Stimulated activated CD4-positive, alpha-beta T cell treated with anti-CD3 and anti-CD28 coated beads, Interleukin-12 subunit alpha, Interleukin-12 subunit beta, amount 100 ng/mL, for 48 hours (primary cell): ENCODE results near the gene MYLK2.

Experiments
- DNase-seq, 3 donors: peaks; one replicate each; pipeline ENCODE4 v3.0.0-alpha.2; 2020; ENCODE audit warnings: low read depth in 2 of 3, low spot score in 1 of 3

The MYLK2 gene

GRCh38 chr20:31870726-31871617, 51.8 kb downstream of the MYLK2 start:
- DNase-seq: no peak

GRCh38 chr20:31871618-31871954, 52.4 kb downstream of the MYLK2 start:
- no peak for DNase-seq

- no peak for DNase-seq
These were observed 53.2 kb downstream of the MYLK2 start for GRCh38 chr20:31872406-31872805.

GRCh38 chr20:31875671-31876070, 56.5 kb downstream of the MYLK2 start:
- DNase-seq: no peak

- DNase-seq: no peak
These were observed 58.5 kb downstream of the MYLK2 start for GRCh38 chr20:31877684-31878083.

- peak; percentile 70 to 84 (median 76) for DNase-seq
These were observed 60.2 kb downstream of the MYLK2 start for GRCh38 chr20:31879143-31879987.

GRCh38 chr20:31881945-31882344, 62.8 kb downstream of the MYLK2 start:
- no peak for DNase-seq

- no peak for DNase-seq
These were observed 64.7 kb downstream of the MYLK2 start for GRCh38 chr20:31883829-31884228.
